Nephron progenitor cell (in vitro differentiated cells): ENCODE data around the gene SLITRK1.

Experiments
- DNase-seq: peaks from one replicate; pipeline ENCODE4 v3.0.0; 2021
- H3K27ac Mint-ChIP-seq: 2 replicates; pipeline ENCODE4 v1.8.0; 2021; ENCODE audit warnings: mild to moderate bottlenecking, moderate library complexity, mixed read lengths
- H3K27me3 Mint-ChIP-seq: 2 replicates; pipeline ENCODE4 v1.8.0; 2021; ENCODE audit warnings: mild to moderate bottlenecking, low read depth, mixed read lengths; ENCODE audit not compliant: poor library complexity
- H3K36me3 Mint-ChIP-seq: 2 replicates; pipeline ENCODE4 v1.8.0; 2021; ENCODE audit warnings: low read depth, mixed read lengths
- H3K4me1 Mint-ChIP-seq: 2 replicates; pipeline ENCODE4 v1.8.0; 2021; ENCODE audit warnings: mixed read lengths
- H3K4me3 Mint-ChIP-seq: 2 replicates; pipeline ENCODE4 v1.8.0; 2021; ENCODE audit warnings: mild to moderate bottlenecking, moderate library complexity, mixed read lengths
- H3K9me3 Mint-ChIP-seq: 2 replicates; pipeline ENCODE4 v1.8.0; 2021; ENCODE audit warnings: mild to moderate bottlenecking, moderate library complexity, mixed read lengths
- TF ChIP-seq, protein P1 (sequence below): fragments of 200-600 bp; sonication (generic); IDR thresholded peaks from 2 replicates; pipeline ENCODE4 v1.5.0; 2021; ENCODE audit warnings: antibody characterized with exemption

The SLITRK1 gene, protein sequence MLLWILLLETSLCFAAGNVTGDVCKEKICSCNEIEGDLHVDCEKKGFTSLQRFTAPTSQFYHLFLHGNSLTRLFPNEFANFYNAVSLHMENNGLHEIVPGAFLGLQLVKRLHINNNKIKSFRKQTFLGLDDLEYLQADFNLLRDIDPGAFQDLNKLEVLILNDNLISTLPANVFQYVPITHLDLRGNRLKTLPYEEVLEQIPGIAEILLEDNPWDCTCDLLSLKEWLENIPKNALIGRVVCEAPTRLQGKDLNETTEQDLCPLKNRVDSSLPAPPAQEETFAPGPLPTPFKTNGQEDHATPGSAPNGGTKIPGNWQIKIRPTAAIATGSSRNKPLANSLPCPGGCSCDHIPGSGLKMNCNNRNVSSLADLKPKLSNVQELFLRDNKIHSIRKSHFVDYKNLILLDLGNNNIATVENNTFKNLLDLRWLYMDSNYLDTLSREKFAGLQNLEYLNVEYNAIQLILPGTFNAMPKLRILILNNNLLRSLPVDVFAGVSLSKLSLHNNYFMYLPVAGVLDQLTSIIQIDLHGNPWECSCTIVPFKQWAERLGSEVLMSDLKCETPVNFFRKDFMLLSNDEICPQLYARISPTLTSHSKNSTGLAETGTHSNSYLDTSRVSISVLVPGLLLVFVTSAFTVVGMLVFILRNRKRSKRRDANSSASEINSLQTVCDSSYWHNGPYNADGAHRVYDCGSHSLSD

DNA sequence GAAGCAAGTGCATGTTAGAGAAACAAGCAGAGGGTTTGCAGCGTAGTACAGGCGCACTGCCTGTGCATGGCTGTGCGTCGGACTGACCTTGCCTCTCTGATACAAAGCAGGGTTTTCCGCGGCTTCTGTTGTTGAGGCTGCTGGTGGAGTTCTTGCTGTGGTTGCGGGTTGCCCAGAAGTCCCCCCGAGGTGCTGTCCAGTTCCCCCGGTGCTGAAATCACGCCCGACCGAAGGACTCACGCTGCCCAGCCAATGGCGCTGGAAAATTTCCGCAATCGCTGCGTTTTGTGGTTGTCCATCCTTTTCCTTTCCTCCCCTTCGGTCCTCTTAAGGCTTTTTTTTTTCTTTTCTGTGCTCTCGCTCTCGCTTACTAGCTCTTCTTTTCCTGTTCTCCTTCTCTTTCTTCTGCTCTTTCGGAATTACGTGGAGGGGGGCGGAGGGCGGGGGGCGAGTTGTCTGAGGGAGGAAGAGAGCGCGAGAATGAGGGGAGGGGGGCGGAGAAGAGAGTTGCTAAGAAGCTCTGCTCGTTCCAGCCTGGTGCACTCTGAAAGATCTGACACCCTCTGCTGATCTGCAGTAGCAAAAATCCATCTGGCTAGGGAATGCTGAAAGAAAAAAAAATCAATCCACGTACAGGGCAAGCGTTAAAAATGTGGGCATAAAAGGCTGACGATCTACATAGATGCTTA lies at the start of gene SLITRK1:
Gene SLITRK1 (minus strand): TSS at position 558 of the 689 bp plus-strand sequence. CDS start 967 bp downstream, outside the sequence.
- peak; percentile 98 for DNase-seq
- Mint-ChIP-seq H3K4me3 (peak within 1 kb of the TSS; percentile 86), H3K4me1 (peaks cover 37% of the 10 kb centered on the region), H3K27ac (no peak within 1 kb of the TSS), H3K36me3 (no peaks in the 10 kb centered on the region), H3K27me3 (peaks cover 81% of the 10 kb centered on the region), H3K9me3 (no peaks in the 10 kb centered on the region)
- TF ChIP-seq, protein P1, sequence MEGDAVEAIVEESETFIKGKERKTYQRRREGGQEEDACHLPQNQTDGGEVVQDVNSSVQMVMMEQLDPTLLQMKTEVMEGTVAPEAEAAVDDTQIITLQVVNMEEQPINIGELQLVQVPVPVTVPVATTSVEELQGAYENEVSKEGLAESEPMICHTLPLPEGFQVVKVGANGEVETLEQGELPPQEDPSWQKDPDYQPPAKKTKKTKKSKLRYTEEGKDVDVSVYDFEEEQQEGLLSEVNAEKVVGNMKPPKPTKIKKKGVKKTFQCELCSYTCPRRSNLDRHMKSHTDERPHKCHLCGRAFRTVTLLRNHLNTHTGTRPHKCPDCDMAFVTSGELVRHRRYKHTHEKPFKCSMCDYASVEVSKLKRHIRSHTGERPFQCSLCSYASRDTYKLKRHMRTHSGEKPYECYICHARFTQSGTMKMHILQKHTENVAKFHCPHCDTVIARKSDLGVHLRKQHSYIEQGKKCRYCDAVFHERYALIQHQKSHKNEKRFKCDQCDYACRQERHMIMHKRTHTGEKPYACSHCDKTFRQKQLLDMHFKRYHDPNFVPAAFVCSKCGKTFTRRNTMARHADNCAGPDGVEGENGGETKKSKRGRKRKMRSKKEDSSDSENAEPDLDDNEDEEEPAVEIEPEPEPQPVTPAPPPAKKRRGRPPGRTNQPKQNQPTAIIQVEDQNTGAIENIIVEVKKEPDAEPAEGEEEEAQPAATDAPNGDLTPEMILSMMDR = no peak

DNA sequence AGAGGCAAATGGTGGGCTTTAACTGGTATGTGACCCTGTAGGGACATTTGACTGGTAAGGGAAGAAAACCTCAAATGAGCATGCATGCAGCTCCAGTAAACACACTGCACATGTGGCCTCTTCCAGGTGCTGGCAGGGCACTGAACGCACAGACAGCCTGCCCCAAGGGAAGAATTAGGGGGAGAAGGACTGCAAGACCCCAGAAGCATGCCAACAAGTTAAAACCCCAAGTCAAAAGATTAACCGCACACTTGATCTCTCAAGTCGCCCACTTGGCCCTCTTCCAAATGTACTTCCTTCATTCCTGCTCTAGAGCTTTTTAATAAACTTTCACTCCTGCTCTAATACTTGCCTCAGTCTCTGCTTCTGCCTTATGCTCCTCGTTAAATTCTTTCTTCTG lies 46.9 kb upstream of the SLITRK1 start:
- no peak for DNase-seq
- Mint-ChIP-seq H3K36me3 (no peaks in the 10 kb centered on the region), H3K27me3 (peaks cover 3% of the 10 kb centered on the region)

DNA sequence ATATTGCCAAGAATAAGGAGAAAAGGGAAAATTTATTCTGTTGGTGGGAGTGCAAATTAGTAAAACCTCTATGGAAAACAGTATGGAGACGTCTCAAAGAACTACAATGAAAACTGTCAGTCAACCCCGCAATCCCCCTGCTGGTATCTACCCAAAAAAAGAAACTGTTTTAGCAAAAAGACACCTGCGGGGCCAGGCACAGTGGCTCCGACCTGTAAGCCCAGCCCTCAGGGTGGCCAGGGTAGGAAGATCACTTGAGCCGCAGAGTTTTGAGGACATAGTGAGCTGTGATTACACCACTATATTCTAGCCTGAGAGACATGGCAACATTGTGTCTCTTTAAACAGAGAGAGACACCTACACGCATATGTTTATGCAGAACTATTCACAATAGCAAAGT lies 37.5 kb upstream of the SLITRK1 start:
- DNase-seq = no peak
- Mint-ChIP-seq H3K27me3 (no peaks in the 10 kb centered on the region), H3K4me1 (no peaks in the 10 kb centered on the region), H3K27ac (no peak overlapping the region), H3K4me3 (no peak overlapping the region), H3K36me3 (no peaks in the 10 kb centered on the region), H3K9me3 (no peaks in the 10 kb centered on the region)
- TF ChIP-seq, protein P1 = no peak

More for the DNA sequence above, 46.9 kb upstream of the SLITRK1 start:
- Mint-ChIP-seq H3K4me1 (no peaks in the 10 kb centered on the region), H3K4me3 (no peak overlapping the region), H3K27ac (no peak overlapping the region), H3K9me3 (no peaks in the 10 kb centered on the region)
- TF ChIP-seq, protein P1 = no peak

DNA sequence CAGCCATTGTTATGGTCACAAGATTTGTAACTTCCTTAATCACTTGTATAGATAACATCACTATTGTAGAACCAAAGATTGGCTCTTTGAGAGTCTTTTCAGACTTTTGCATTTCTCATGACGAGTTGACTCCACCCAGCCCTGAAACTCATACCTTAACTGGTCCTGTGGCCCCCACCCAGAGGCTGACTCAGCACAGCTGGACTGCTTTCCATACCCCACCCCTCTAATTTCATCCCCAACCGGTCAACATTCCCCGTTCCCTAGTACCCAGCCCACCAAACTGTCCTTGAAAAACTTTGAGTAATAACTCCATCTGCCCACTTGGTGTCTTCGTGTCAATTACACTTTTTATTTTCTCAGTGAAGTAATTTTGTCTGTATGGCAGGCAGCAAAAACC lies 32.1 kb upstream of the SLITRK1 start:
- TF ChIP-seq, protein P1 = no peak
- no peaks in the 10 kb centered on the region for H3K27me3 Mint-ChIP-seq
- H3K4me3 Mint-ChIP-seq = no peak overlapping the region
- no peaks in the 10 kb centered on the region for H3K4me1 Mint-ChIP-seq
- no peaks in the 10 kb centered on the region for H3K9me3 Mint-ChIP-seq
- H3K27ac Mint-ChIP-seq = peak overlapping the region; percentile 6
- no peaks in the 10 kb centered on the region for H3K36me3 Mint-ChIP-seq
- DNase-seq = no peak

DNA sequence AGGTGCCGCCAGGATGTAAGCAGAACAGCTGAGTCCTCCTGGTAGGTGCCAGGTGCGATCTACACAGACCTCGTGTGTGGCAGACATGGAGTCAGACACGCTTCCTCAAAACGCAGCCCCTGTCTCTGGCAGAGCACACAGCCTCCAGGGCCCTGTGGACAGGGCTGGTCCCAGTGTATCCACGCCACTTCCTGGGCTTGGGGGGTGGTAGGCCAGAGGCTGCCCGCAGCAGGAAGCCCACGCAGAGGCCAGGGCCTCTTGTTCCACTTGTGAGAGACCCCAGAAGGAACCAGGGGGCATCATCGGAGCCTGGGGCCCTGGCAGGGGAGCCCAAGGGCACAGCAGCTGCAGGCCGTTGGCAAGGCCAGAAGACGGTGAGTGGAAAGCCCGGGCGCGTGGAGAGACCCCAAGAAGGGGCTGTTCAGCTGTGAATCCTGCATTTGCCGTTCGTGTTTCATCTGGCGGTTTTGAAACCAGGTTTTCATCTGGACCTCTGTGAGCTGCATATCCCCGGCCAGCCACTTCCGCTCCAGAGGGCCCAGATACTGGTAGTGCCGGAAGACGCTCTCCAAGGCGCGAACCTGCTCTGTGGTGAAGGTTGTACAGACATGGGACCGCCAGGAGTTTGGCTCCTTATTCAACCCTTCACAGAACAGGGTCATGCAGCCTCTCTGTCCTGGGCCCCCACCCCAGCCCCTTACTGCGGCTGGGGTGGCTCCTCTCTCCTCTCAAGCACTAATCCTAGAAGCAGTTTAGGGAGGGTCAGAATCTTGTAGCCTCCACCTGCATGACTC lies 25.1 kb upstream of the SLITRK1 start:
- DNase-seq = no peak
- TF ChIP-seq, protein P1 = no peak
- Mint-ChIP-seq H3K4me1 (no peaks in the 10 kb centered on the region), H3K9me3 (peaks cover 3% of the 10 kb centered on the region), H3K36me3 (no peaks in the 10 kb centered on the region), H3K27me3 (no peaks in the 10 kb centered on the region), H3K4me3 (no peak overlapping the region), H3K27ac (no peak overlapping the region)
